HUDEP-2 (cell line): ENCODE results near the gene DPYD.

Experiments
- DNase-seq, 76 experiments: peaks; one replicate each; lab custom pipeline; 2025; ENCODE audit not compliant: unreplicated experiment in 76 of 76; lab: John Stamatoyannopoulos, UW

Gene DPYD

GRCh38 chr1:97920832-97921571, at the start of gene DPYD:
Gene DPYD (minus strand): TSS chr1:97921034. CDS start chr1:97920922, 112 bp downstream.
- DNase-seq, result peak in 74 of 76 experiments; percentile 3 to 82 (median 61)

GRCh38 chr1:97960470-97960869, 39.6 kb upstream of the DPYD start:
- DNase-seq, result no peak

- DNase-seq, result no peak
Measured at GRCh38 chr1:97947695-97948094, 26.9 kb upstream of the DPYD start.

- DNase-seq, result no peak
Measured at GRCh38 chr1:97943354-97943753, 22.5 kb upstream of the DPYD start.

- no peak for DNase-seq
Measured at GRCh38 chr1:97942161-97943123, 21.6 kb upstream of the DPYD start.

GRCh38 chr1:97938285-97938642, 17.4 kb upstream of the DPYD start:
- DNase-seq, result no peak

GRCh38 chr1:97936976-97937375, 16.1 kb upstream of the DPYD start:
- no peak for DNase-seq

GRCh38 chr1:97934491-97934890, 13.7 kb upstream of the DPYD start:
- no peak for DNase-seq

GRCh38 chr1:97929874-97930851, 9.3 kb upstream of the DPYD start:
- no peak for DNase-seq

- DNase-seq, result no peak
Measured at GRCh38 chr1:97926017-97926708, 5.3 kb upstream of the DPYD start.

- DNase-seq, result no peak
Measured at GRCh38 chr1:97925151-97925550, 4.3 kb upstream of the DPYD start.

GRCh38 chr1:97923811-97924210, 3.0 kb upstream of the DPYD start:
- DNase-seq, result no peak

GRCh38 chr1:97920276-97920831, 480 bp downstream of the DPYD start:
- DNase-seq, result peak in 3 of 76 experiments; percentile 1 to 7 (median 1)

GRCh38 chr1:97919585-97920261, 1.1 kb downstream of the DPYD start:
- no peak for DNase-seq

GRCh38 chr1:97918961-97919360, 1.9 kb downstream of the DPYD start:
- DNase-seq, result no peak

- DNase-seq, result no peak
Measured at GRCh38 chr1:97913506-97914139, 7.2 kb downstream of the DPYD start.

- DNase-seq, result no peak
Measured at GRCh38 chr1:97911266-97912215, 9.3 kb downstream of the DPYD start.

GRCh38 chr1:97909266-97909665, 11.6 kb downstream of the DPYD start:
- DNase-seq, result no peak
